Motor neuron (in vitro differentiated cells): Measurements from ENCODE around the gene MED13L. TPM values are rescaled to one million over a fixed set of nuclear protein-coding genes. Genes with fewer than 3 reads are reported as not detected.
"Not testable (repeated sequence)": the region's sequence is repeated elsewhere in the genome, so short reads cannot be mapped to it uniquely, and the experiment has no call there.

Experiments used
- ATAC-seq, 8 experiments: fragments of 200-7000 bp; cut with Tn5 transposase; replicated peaks in 6 of 8; 2 replicates each; pipeline ENCODE4 v1.8.0; 2021; ENCODE audit warnings: mild to moderate bottlenecking in 8 of 8, moderate library complexity in 8 of 8
- H3K27ac ChIP-seq, 2 donors: fragments of 250-450 bp; sonication (Bioruptor Pico); 2 replicates each; pipeline ENCODE4 v1.9.0; 2021; ENCODE audit warnings: antibody characterized with exemption in 2 of 2, mild to moderate bottlenecking in 2 of 2, moderate library complexity in 1 of 2
- H3K4me1 ChIP-seq, 2 donors: fragments of 250-450 bp; sonication (Bioruptor Pico); replicated peaks in 1 of 2; 2 replicates each; pipeline ENCODE4 v1.6.1; 2021; ENCODE audit warnings: antibody characterized with exemption in 2 of 2, mild to moderate bottlenecking in 2 of 2, moderate library complexity in 1 of 2
- H3K4me3 ChIP-seq, 5 donors: fragments of 250-450 bp; sonication (Bioruptor Pico); 2 replicates each; pipeline ENCODE4 v1.9.0; 2021; ENCODE audit warnings: antibody characterized with exemption in 5 of 5, mild to moderate bottlenecking in 5 of 5, moderate library complexity in 4 of 5
- WGBS, 10 experiments: fragments of 450-650 bp; shearing (Covaris generic); methylation state at CpG; one replicate each; pipeline ENCODE4 v1.0.0; 2022; 5-methylcytosine and 5-hydroxymethylcytosine counted together
- in situ Hi-C, 9 experiments: fragments of 400-800 bp; cut with MboI; loops; one replicate each; pipeline ENCODE4 v1.15.0; 2021; ENCODE audit warnings: low sequenced_read_pairs in 9 of 9, low pct_unique_long_range_greater_than_20kb in 2 of 9; ENCODE audit not compliant: unreplicated experiment in 9 of 9
- total RNA-seq, 8 experiments: library from RNA; unstranded; fragments of 300-600 nt; gene quantifications; 2 replicates each; pipeline versions ENCODE4 v1.2.3 to v1.2.4, GENCODE V29; 2022

The MED13L gene
- total RNA-seq, 8 experiments from 2014 or later: 40.5 to 90.5 (median 66.7) TPM

- Histone ChIP-seq H3K27ac (no peak overlapping the region), H3K4me3 (no peak overlapping the region), H3K4me1 (no peaks in the 10 kb centered on the region)
- peak in 3 of 8 experiments; percentile 17 to 61 (median 43) for ATAC-seq
- WGBS, 10 experiments: 12 to 94% (median 81%) methylated on average over 2 to 8 of the region's 8 CpGs; no CpG with 5 or more reads in 1 of the 10 experiments
- in situ Hi-C loops: loop anchor here in 2 of 9 experiments (25.0 kb wide), 1 partner anchor 723 kb away; no protein-coding TSS in a partner anchor
Measured at GRCh38 chr12:115988625-115989563, 288.6 kb downstream of the MED13L start.

GRCh38 chr12:115988212-115988611, 289.3 kb downstream of the MED13L start:
- no peak overlapping the region for H3K4me3 ChIP-seq
- WGBS, 10 experiments: 17 to 100% (median 38%) methylated on average over 1 to 2 of the region's 2 CpGs; no CpG with 5 or more reads in 1 of the 10 experiments
- no peaks in the 10 kb centered on the region for H3K4me1 ChIP-seq
- ATAC-seq: peak in 3 of 8 experiments; percentile 19 to 57 (median 54)
- no peak overlapping the region for H3K27ac ChIP-seq
- in situ Hi-C loops: loop anchor here in 2 of 9 experiments (25.0 kb wide), 1 partner anchor 724 kb away; no protein-coding TSS in a partner anchor

- H3K4me1 ChIP-seq: no peaks in the 10 kb centered on the region
- H3K4me3 ChIP-seq: no peak overlapping the region
- H3K27ac ChIP-seq: no peak overlapping the region
- ATAC-seq: no peak
- 80 to 100% (median 97%) methylated on average over 1 to 4 of the region's 4 CpGs for WGBS, 10 experiments
- in situ Hi-C loops: loop anchor here in 2 of 9 experiments (25.0 kb wide), 1 partner anchor 728 kb away; no protein-coding TSS in a partner anchor
Measured at GRCh38 chr12:115984616-115985015, 292.9 kb downstream of the MED13L start.

- H3K27ac ChIP-seq: no peak overlapping the region
- in situ Hi-C loops: loop anchor here in 2 of 9 experiments (25.0 kb wide), 1 partner anchor 729 kb away; no protein-coding TSS in a partner anchor
Measured at GRCh38 chr12:115983226-115983798, 294.2 kb downstream of the MED13L start.

GRCh38 chr12:115980339-115980738, 297.2 kb downstream of the MED13L start:
- WGBS, 10 experiments: 60 to 100% (median 93%) methylated on average over 1 to 3 of the region's 3 CpGs; no CpG with 5 or more reads in 3 of the 10 experiments
- in situ Hi-C loops: loop anchor here in 2 of 9 experiments (25.0 kb wide), 1 partner anchor 732 kb away; no protein-coding TSS in a partner anchor

More at GRCh38 chr12:115983226-115983798, 294.2 kb downstream of the MED13L start:
- peak in 1 of 8 experiments; percentile 50 for ATAC-seq
- 60 to 100% (median 92%) methylated on average over 1 to 5 of the region's 5 CpGs; no CpG with 5 or more reads in 2 of the 10 experiments for WGBS, 10 experiments
- Histone ChIP-seq H3K4me1 (no peaks in the 10 kb centered on the region), H3K4me3 (no peak overlapping the region)

GRCh38 chr12:115979851-115980250, 297.6 kb downstream of the MED13L start:
- in situ Hi-C loops: loop anchor here in 2 of 9 experiments (25.0 kb wide), 1 partner anchor 732 kb away; no protein-coding TSS in a partner anchor
- no peaks in the 10 kb centered on the region for H3K4me1 ChIP-seq
- WGBS, 10 experiments: 48 to 92% (median 73%) methylated on average over 2 to 3 of the region's 3 CpGs
- no peak overlapping the region for H3K4me3 ChIP-seq
- no peak overlapping the region for H3K27ac ChIP-seq
- ATAC-seq: no peak

More at GRCh38 chr12:115980339-115980738, 297.2 kb downstream of the MED13L start:
- Histone ChIP-seq H3K4me3 (no peak overlapping the region), H3K27ac (no peak overlapping the region), H3K4me1 (no peaks in the 10 kb centered on the region)
- ATAC-seq: no peak

- ATAC-seq: no peak
- H3K27ac ChIP-seq: no peak overlapping the region
- H3K4me1 ChIP-seq: no peaks in the 10 kb centered on the region
- H3K4me3 ChIP-seq: no peak overlapping the region
- in situ Hi-C loops: loop anchor here in 2 of 9 experiments (25.0 kb wide), 1 partner anchor 733 kb away; no protein-coding TSS in a partner anchor
Measured at GRCh38 chr12:115979351-115979750, 298.1 kb downstream of the MED13L start.

GRCh38 chr12:115976829-115977228, 300.7 kb downstream of the MED13L start:
- H3K4me3 ChIP-seq, ATAC-seq, H3K4me1 ChIP-seq, H3K27ac ChIP-seq: not testable (repeated sequence)
- 77 to 100% (median 91%) methylated on average over 1 to 2 of the region's 2 CpGs; no CpG with 5 or more reads in 2 of the 10 experiments for WGBS, 10 experiments
- in situ Hi-C loops: loop anchor here in 2 of 9 experiments (25.0 kb wide), 1 partner anchor 735 kb away; no protein-coding TSS in a partner anchor

- in situ Hi-C loops: loop anchor here in 2 of 9 experiments (25.0 kb wide), 1 partner anchor 737 kb away; no protein-coding TSS in a partner anchor
- Histone ChIP-seq H3K4me3 (no peak overlapping the region), H3K27ac (no peak overlapping the region), H3K4me1 (no peaks in the 10 kb centered on the region)
- no peak for ATAC-seq
- WGBS, 10 experiments: 42 to 94% (median 71%) methylated on average over 2 to 9 of the region's 9 CpGs
Measured at GRCh38 chr12:115975411-115975810, 302.1 kb downstream of the MED13L start.

- in situ Hi-C loops: no loop called here
- ATAC-seq: no peak
- Histone ChIP-seq H3K27ac (no peak overlapping the region), H3K4me1 (no peaks in the 10 kb centered on the region), H3K4me3 (no peak overlapping the region)
- 60 to 100% (median 100%) methylated on average over 1 to 3 of the region's 3 CpGs; no CpG with 5 or more reads in 3 of the 10 experiments for WGBS, 10 experiments
Measured at GRCh38 chr12:115973968-115974724, 303.3 kb downstream of the MED13L start.

- 71 to 100% (median 85%) methylated on average over 1 of the region's 1 CpG; no CpG with 5 or more reads in 6 of the 10 experiments for whole genome bisulfite sequencing, 10 experiments
- in situ Hi-C loops: no loop called here
- no peak overlapping the region for H3K4me3 ChIP-seq
- no peaks in the 10 kb centered on the region for H3K4me1 ChIP-seq
- ATAC-seq: no peak
- H3K27ac ChIP-seq: no peak overlapping the region
Measured at GRCh38 chr12:115973066-115973465, 304.4 kb downstream of the MED13L start.

- WGBS, 10 experiments: 43 to 100% (median 95%) methylated on average over 1 to 4 of the region's 4 CpGs
- Histone ChIP-seq H3K4me1 (no peaks in the 10 kb centered on the region), H3K27ac (no peak overlapping the region), H3K4me3 (no peak overlapping the region)
- ATAC-seq: peak in 1 of 8 experiments; percentile 13
- in situ Hi-C loops: no loop called here
Measured at GRCh38 chr12:115972241-115972640, 305.3 kb downstream of the MED13L start.
